Sigmoid colon (tissue), 7 donors: Measurements from ENCODE around the gene CNDP1. TPM values are rescaled to one million over a fixed set of nuclear protein-coding genes. Genes with fewer than 3 reads are reported as not detected.

Experiments used
- DNase-seq: peaks from one replicate; pipeline ENCODE4 v3.0.0-alpha.2; 2019
- H3K27ac ChIP-seq, 4 donors: fragments of 200-600 bp; sonication (generic); one replicate each; pipeline ENCODE4 v1.5.1; 2016 to 2019; ENCODE audit warnings: mild to moderate bottlenecking in 1 of 4
- H3K27me3 ChIP-seq, 3 donors: fragments of 200-600 bp; sonication (generic); one replicate each; pipeline ENCODE4 v1.5.1; 2019; ENCODE audit warnings: mild to moderate bottlenecking in 1 of 3
- H3K36me3 ChIP-seq, 4 donors: fragments of 200-600 bp; sonication (generic); one replicate each; pipeline ENCODE4 v1.5.1; 2016 to 2019
- H3K4me1 ChIP-seq, 4 donors: fragments of 200-600 bp; sonication (generic); one replicate each; pipeline ENCODE4 v1.5.1; 2017 to 2019
- H3K4me3 ChIP-seq, 4 donors: fragments of 200-600 bp; sonication (generic); one replicate each; pipeline ENCODE4 v1.5.1; 2017 to 2019; ENCODE audit warnings: mild to moderate bottlenecking in 2 of 4, moderate library complexity in 1 of 4
- H3K9me3 ChIP-seq, 4 donors: fragments of 200-600 bp in 3 of 4; sonication (generic) in 3 of 4; one replicate each; pipeline versions ENCODE4 v1.5.1 to v1.6.1; 2013 to 2019
- EP300 ChIP-seq, 4 donors: sonication (generic); formaldehyde crosslinking; IDR thresholded peaks; one replicate each; pipeline ENCODE4 v1.6.1; 2017; ENCODE audit warnings: antibody characterized with exemption in 4 of 4
- POLR2A ChIP-seq, 2 donors: fragments of 450-650 bp; IDR thresholded peaks; one replicate each; pipeline ENCODE4 v1.6.1; 2016; ENCODE audit warnings: antibody characterized with exemption in 2 of 2, mild to moderate bottlenecking in 2 of 2, moderate library complexity in 2 of 2
- POLR2AphosphoS5 ChIP-seq, 4 donors: sonication (generic); formaldehyde crosslinking; IDR thresholded peaks; one replicate each; pipeline ENCODE4 v1.6.1; 2017; ENCODE audit warnings: antibody characterized with exemption in 4 of 4
- WGBS, 2 donors: extraction: QIAGEN DNeasy Blood & Tissue Kit; methylation state at CpG; one replicate each; pipeline ENCODE4 v1.1.7; 2013; 5-methylcytosine and 5-hydroxymethylcytosine counted together
- intact Hi-C: fragments of 100-400 bp; cut with DNase I; formaldehyde crosslinking; loops from one replicate; pipeline ENCODE4 v1.15.1; 2023
- polyA plus RNA-seq, 3 donors: library from polyadenylated mRNA; stranded (reverse); fragments of 200-250 nt; gene quantifications; one replicate each; pipeline ENCODE4 v1.2.3, GENCODE V29; 2013
- total RNA-seq, 4 donors: library from RNA; depleted of rRNA; stranded (reverse); fragments of >200 nt; gene quantifications; one replicate each; pipeline ENCODE4 v1.1.0, GENCODE V29; 2016
- TF ChIP-seq, protein P1 (sequence below), 4 experiments: fragments of 450-650 bp in 3 of 4; fragments of 200-600 bp in 1 of 4; IDR thresholded peaks; one replicate each; pipeline ENCODE4 v1.5.1; 2016 to 2019; ENCODE audit warnings: antibody characterized with exemption in 4 of 4, mild to moderate bottlenecking in 3 of 4, moderate library complexity in 2 of 4
- donor health status: healthy with polysubstance abuse.
- donor health status: Bipolar disorder and iron deficiency.
- donor health status: healthy.

Gene CNDP1
- total and polyA plus RNA-seq, 7 donors: 0.10 to 0.60 TPM; not detected in 5

DNA sequence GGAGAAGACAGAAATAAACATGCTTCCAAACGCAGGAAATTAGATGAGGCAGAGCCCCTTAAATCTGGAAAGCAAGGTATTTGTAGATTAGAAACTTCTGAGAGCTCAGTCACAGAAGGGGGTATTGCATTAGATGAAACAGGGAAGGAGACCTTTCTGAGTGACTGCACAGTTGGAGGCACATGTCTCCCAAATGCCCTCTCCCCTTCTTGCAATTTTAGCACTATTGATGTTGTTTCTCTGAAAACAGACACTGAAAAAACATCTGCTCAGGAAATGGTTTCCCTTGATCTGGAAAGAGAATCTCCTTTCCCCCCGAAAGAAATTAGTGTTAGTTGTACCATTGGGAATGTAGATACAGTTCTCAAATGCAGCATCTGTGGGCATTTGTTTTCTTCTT is 96.9 kb downstream of the CNDP1 start:
- intact Hi-C loops: no loop called here
- no peak for DNase-seq

DNA sequence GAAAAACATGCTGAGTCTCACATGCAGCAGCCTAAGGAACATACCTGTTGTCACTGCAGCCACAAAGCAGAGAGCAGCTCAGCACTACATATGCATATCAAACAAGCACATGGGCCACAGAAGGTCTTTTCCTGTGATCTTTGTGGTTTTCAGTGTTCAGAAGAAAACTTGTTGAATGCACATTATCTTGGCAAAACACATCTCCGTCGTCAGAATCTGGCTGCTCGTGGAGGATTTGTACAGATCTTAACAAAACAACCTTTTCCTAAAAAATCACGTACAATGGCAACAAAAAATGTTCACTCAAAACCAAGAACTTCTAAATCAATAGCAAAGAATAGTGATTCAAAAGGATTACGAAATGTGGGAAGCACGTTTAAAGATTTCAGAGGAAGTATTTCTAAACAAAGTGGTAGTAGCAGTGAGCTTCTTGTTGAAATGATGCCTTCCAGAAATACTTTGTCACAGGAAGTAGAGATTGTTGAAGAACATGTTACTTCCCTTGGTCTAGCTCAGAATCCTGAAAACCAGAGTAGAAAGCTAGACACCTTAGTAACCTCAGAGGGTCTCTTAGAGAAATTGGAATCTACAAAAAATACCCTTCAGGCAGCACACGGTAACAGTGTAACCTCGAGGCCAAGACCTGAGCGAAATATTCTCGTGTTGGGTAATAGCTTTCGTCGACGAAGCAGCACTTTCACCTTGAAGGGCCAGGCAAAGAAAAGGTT is 97.5 kb downstream of the CNDP1 start:
- no peak overlapping the region for H3K27ac ChIP-seq
- no peaks in the 10 kb centered on the region for H3K9me3 ChIP-seq
- TF ChIP-seq, protein P1, sequence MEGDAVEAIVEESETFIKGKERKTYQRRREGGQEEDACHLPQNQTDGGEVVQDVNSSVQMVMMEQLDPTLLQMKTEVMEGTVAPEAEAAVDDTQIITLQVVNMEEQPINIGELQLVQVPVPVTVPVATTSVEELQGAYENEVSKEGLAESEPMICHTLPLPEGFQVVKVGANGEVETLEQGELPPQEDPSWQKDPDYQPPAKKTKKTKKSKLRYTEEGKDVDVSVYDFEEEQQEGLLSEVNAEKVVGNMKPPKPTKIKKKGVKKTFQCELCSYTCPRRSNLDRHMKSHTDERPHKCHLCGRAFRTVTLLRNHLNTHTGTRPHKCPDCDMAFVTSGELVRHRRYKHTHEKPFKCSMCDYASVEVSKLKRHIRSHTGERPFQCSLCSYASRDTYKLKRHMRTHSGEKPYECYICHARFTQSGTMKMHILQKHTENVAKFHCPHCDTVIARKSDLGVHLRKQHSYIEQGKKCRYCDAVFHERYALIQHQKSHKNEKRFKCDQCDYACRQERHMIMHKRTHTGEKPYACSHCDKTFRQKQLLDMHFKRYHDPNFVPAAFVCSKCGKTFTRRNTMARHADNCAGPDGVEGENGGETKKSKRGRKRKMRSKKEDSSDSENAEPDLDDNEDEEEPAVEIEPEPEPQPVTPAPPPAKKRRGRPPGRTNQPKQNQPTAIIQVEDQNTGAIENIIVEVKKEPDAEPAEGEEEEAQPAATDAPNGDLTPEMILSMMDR (IDR thresholded peaks at IDR 0.05): no peak
- no peak for TF ChIP-seq POLR2A (IDR thresholded peaks at IDR 0.05)
- no peak for TF ChIP-seq POLR2AphosphoS5 (IDR thresholded peaks at IDR 0.05)
- no peak for TF ChIP-seq EP300 (IDR thresholded peaks at IDR 0.05)
- intact Hi-C loops: no loop called here
- H3K4me1 ChIP-seq: peaks cover 0 to 5% (median 0%) of the 10 kb centered on the region in 4 donors
- 59 to 89% methylated on average over 13 of the region's 13 CpGs for WGBS, 2 donors
- peaks cover 0 to 40% (median 5%) of the 10 kb centered on the region in 4 donors for H3K36me3 ChIP-seq
- H3K4me3 ChIP-seq: no peak overlapping the region
- no peak for DNase-seq
- H3K27me3 ChIP-seq: no peaks in the 10 kb centered on the region

More for the DNA sequence above, 96.9 kb downstream of the CNDP1 start:
- Histone ChIP-seq H3K9me3 (no peaks in the 10 kb centered on the region), H3K36me3 (peaks cover 0 to 40% (median 5%) of the 10 kb centered on the region in 4 donors), H3K4me3 (no peak overlapping the region), H3K4me1 (peaks cover 0 to 11% (median 0%) of the 10 kb centered on the region in 4 donors), H3K27ac (no peak overlapping the region), H3K27me3 (no peaks in the 10 kb centered on the region)
- WGBS, 2 donors: 58 to 83% methylated on average over 2 of the region's 2 CpGs
- TF ChIP-seq POLR2AphosphoS5 (IDR thresholded peaks at IDR 0.05) (no peak), EP300 (IDR thresholded peaks at IDR 0.05) (no peak), POLR2A (IDR thresholded peaks at IDR 0.05) (no peak)
- TF ChIP-seq, protein P1 (IDR thresholded peaks at IDR 0.05): no peak

DNA sequence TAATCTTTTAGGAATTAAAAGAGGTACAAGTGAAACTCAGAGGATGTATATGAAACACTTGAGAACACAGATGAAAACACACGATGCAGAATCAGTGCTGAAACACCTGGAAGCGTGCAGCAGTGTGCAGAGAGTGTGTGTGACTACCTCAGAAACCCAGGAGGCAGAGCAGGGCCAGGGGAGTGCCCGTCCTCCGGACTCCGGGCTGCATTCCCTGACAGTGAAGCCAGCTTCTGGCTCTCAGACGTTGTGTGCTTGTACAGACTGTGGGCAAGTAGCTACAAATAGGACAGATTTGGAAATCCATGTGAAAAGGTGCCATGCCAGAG is 98.0 kb downstream of the CNDP1 start:
- TF ChIP-seq, protein P1 (IDR thresholded peaks at IDR 0.05): no peak
- TF ChIP-seq EP300 (IDR thresholded peaks at IDR 0.05) (no peak), POLR2AphosphoS5 (IDR thresholded peaks at IDR 0.05) (no peak)
- Histone ChIP-seq H3K36me3 (peaks cover 0 to 40% (median 5%) of the 10 kb centered on the region in 4 donors), H3K27me3 (no peaks in the 10 kb centered on the region), H3K27ac (no peak overlapping the region), H3K4me3 (no peak overlapping the region), H3K4me1 (peaks cover 0 to 2% (median 0%) of the 10 kb centered on the region in 4 donors), H3K9me3 (no peaks in the 10 kb centered on the region)
- no peak for DNase-seq
- 75 to 94% methylated on average over 6 of the region's 6 CpGs for WGBS, 2 donors
- intact Hi-C loops: no loop called here

DNA sequence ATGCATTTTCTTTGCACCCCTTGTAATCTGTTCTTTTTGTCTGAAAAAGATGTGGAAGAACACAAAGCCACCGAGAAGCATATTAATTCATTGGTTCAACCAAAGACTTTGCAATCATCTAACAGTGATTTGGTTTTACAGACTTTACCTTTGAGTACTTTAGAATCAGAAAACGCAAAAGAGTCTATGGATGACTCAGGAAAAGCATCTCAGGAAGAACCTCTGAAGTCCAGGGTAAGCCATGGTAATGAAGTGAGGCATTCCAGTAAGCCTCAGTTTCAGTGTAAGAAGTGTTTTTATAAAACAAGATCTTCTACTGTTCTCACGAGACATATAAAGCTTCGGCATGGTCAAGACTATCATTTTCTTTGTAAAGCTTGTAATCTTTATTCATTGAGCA is 98.6 kb downstream of the CNDP1 start:
- no peak for DNase-seq
- peaks cover 0 to 40% (median 5%) of the 10 kb centered on the region in 4 donors for H3K36me3 ChIP-seq
- no peak for TF ChIP-seq POLR2A (IDR thresholded peaks at IDR 0.05)
- TF ChIP-seq, protein P1 (IDR thresholded peaks at IDR 0.05): no peak
- no peak for TF ChIP-seq EP300 (IDR thresholded peaks at IDR 0.05)
- TF ChIP-seq POLR2AphosphoS5 (IDR thresholded peaks at IDR 0.05): no peak
- no peaks in the 10 kb centered on the region for H3K27me3 ChIP-seq
- H3K4me1 ChIP-seq: no peaks in the 10 kb centered on the region
- no peak overlapping the region for H3K4me3 ChIP-seq
- WGBS, 2 donors: 92 to 98% methylated on average over 4 of the region's 4 CpGs
- intact Hi-C loops: no loop called here
- H3K27ac ChIP-seq: no peak overlapping the region
- H3K9me3 ChIP-seq: no peaks in the 10 kb centered on the region
